Endothelial cell of umbilical vein (primary cell): Measurements from ENCODE around the gene WASF3. TPM values are rescaled to one million over a fixed set of nuclear protein-coding genes. Genes with fewer than 3 reads are reported as not detected.

Source experiments
- BruUV-seq: library from RNA; stranded (reverse); fragments of 400-500 nt; replicated peaks from 2 replicates; lab custom pipeline; 2021; lab: Mats Ljungman, UMichigan
- CTCF ChIA-PET: fragments of 300-600, 350-600 bp; sonication (Branson Sonifier 250); formaldehyde crosslinking; loops from one replicate; lab custom pipeline; 2021; ENCODE audit warnings: antibody characterized with exemption, inconsistent platforms; lab: Charles Lee
- POLR2A ChIA-PET: fragments of 300-600, 350-600 bp; sonication (Branson Sonifier 250); formaldehyde crosslinking; loops from one replicate; lab custom pipeline; 2021; ENCODE audit warnings: antibody characterized with exemption, inconsistent platforms; lab: Charles Lee
- DNase-seq: peaks from one replicate; pipeline ENCODE4 v3.0.0-alpha.2; 2011; ENCODE audit warnings: low read depth, low spot score
- FAIRE-seq: peaks from 2 replicates; lab custom pipeline; 2011; peaks lifted over from hg19 to GRCh38; lab: Jason Lieb, UNC
- H2AFZ ChIP-seq: 2 replicates; pipeline ENCODE4 v1.6.0; 2012; ENCODE audit warnings: low read depth, low read length, control low read depth, inconsistent platforms
- H3K27ac ChIP-seq: 2 replicates; pipeline ENCODE4 v1.5.1; 2011; ENCODE audit warnings: low read depth, mild to moderate bottlenecking, control low read depth, low read length, moderate library complexity; ENCODE audit not compliant: insufficient read depth
- H3K27me3 ChIP-seq, 2 experiments: 2 replicates each; pipeline versions ENCODE4 v1.6.0 to v1.6.1; 2011; ENCODE audit warnings: low read length in 2 of 2, mixed read lengths in 1 of 2; ENCODE audit not compliant: control insufficient read depth in 2 of 2, insufficient read depth in 2 of 2
- H3K36me3 ChIP-seq, 2 experiments: 2 replicates in 1 of 2; 3 replicates in 1 of 2; pipeline ENCODE4 v1.5.1; 2011; ENCODE audit warnings: low read length in 2 of 2, mild to moderate bottlenecking in 1 of 2, moderate library complexity in 1 of 2; ENCODE audit not compliant: control insufficient read depth in 2 of 2, insufficient read depth in 2 of 2; ENCODE audit errors: extremely low read depth in 1 of 2
- H3K4me1 ChIP-seq: 3 replicates; pipeline ENCODE4 v1.5.1; 2011; ENCODE audit warnings: mild to moderate bottlenecking, low read length; ENCODE audit not compliant: control insufficient read depth, insufficient read depth; ENCODE audit errors: extremely low read depth
- H3K4me2 ChIP-seq: 2 replicates; pipeline ENCODE4 v1.6.1; 2011; ENCODE audit warnings: low read length, control low read depth, mixed read lengths; ENCODE audit not compliant: insufficient read depth
- H3K4me3 ChIP-seq, 3 experiments: fragments of 200-600 bp in 1 of 3; sonication (generic), shearing (Covaris generic) in 1 of 3; replicated peaks in 1 of 3; 2 replicates each; pipeline ENCODE4 v1.5.1; 2011 to 2016; ENCODE audit warnings: control low read depth in 3 of 3, low read length in 3 of 3, mild to moderate bottlenecking in 2 of 3, inconsistent platforms in 1 of 3, low read depth in 1 of 3, moderate library complexity in 1 of 3; ENCODE audit not compliant: insufficient read depth in 1 of 3
- H3K79me2 ChIP-seq: 2 replicates; pipeline ENCODE4 v1.6.0; 2012; ENCODE audit warnings: low read length, inconsistent platforms; ENCODE audit not compliant: control insufficient read depth, insufficient read depth
- H3K9ac ChIP-seq: replicated peaks from 2 replicates; pipeline ENCODE3; 2011; ENCODE audit warnings: low read length, control low read depth; ENCODE audit not compliant: insufficient read depth; ENCODE audit errors: extremely low read depth
- H3K9me1 ChIP-seq: replicated peaks from 3 replicates; pipeline ENCODE4 v1.6.0; 2011; ENCODE audit warnings: mild to moderate bottlenecking, low read length; ENCODE audit not compliant: control insufficient read depth, insufficient read depth; ENCODE audit errors: extremely low read depth
- H3K9me3 ChIP-seq: replicated peaks from 2 replicates; pipeline ENCODE4 v1.5.1; 2012; ENCODE audit warnings: low read length, inconsistent platforms; ENCODE audit not compliant: control insufficient read depth, insufficient read depth
- H4K20me1 ChIP-seq: replicated peaks from 2 replicates; pipeline ENCODE3; 2011; ENCODE audit warnings: mild to moderate bottlenecking, low read length; ENCODE audit not compliant: control insufficient read depth, insufficient read depth; ENCODE audit errors: extremely low read depth
- CTCF ChIP-seq, 2 donors: IDR thresholded peaks; 1 replicate in 1 of 2; 2 replicates in 1 of 2; pipeline ENCODE4 v1.5.1; 2011; ENCODE audit warnings: low read length in 2 of 2, mild to moderate bottlenecking in 2 of 2, moderate library complexity in 2 of 2, control low read depth in 1 of 2, inconsistent platforms in 1 of 2, low read depth in 1 of 2; ENCODE audit not compliant: insufficient read depth in 1 of 2; ENCODE audit errors: extremely low read depth in 1 of 2
- EZH2 ChIP-seq: IDR thresholded peaks from 2 replicates; pipeline ENCODE4 v1.6.1; 2012; ENCODE audit warnings: borderline replicate concordance, low read depth, mild to moderate bottlenecking, moderate library complexity, low read length, inconsistent platforms; ENCODE audit not compliant: severe bottlenecking
- FOS ChIP-seq: IDR thresholded peaks from 2 replicates; pipeline ENCODE4 v1.6.1; 2011; ENCODE audit warnings: mild to moderate bottlenecking, low read length, moderate library complexity, borderline replicate concordance; ENCODE audit not compliant: insufficient read depth
- GATA2 ChIP-seq: IDR thresholded peaks from 2 replicates; pipeline ENCODE4 v1.7.0; 2011; ENCODE audit warnings: low read depth, mild to moderate bottlenecking, moderate library complexity, mixed read lengths, low read length; ENCODE audit not compliant: insufficient read length, insufficient read depth
- MAX ChIP-seq: IDR thresholded peaks from 2 replicates; pipeline ENCODE4 v1.6.1; 2011; ENCODE audit not compliant: insufficient read depth, insufficient read length
- MYC ChIP-seq: IDR thresholded peaks from one replicate; pipeline ENCODE4 v1.6.1; 2011; ENCODE audit warnings: mild to moderate bottlenecking, low read depth, low read length
- POLR2A ChIP-seq: IDR thresholded peaks from 2 replicates; pipeline ENCODE4 v1.6.1; 2012; ENCODE audit warnings: low read depth, mild to moderate bottlenecking, control low read depth, low read length
- POLR2AphosphoS5 ChIP-seq: IDR thresholded peaks from 2 replicates; pipeline ENCODE4 v1.6.1; 2012; ENCODE audit warnings: low read depth, mild to moderate bottlenecking, control low read depth, low read length, moderate library complexity; ENCODE audit not compliant: insufficient read depth
- dilution Hi-C: fragments of 300-500 bp; cut with MboI; formaldehyde crosslinking; loops from one replicate; pipeline ENCODE4 v1.15.0; 2019; ENCODE audit warnings: low sequenced_read_pairs; ENCODE audit not compliant: extremely low pct_ligation_motif_present
- intact Hi-C: fragments of 100-400 bp; cut with micrococcal nuclease; formaldehyde crosslinking; loops from one replicate; pipeline ENCODE4 v1.10.0; 2022
- polyA plus RNA-seq, 4 experiments: library from polyadenylated mRNA; depleted of rRNA in 3 of 4; stranded (reverse) in 3 of 4; unstranded in 1 of 4; fragments of >200 nt; gene quantifications; 2 replicates each; pipeline versions ENCODE4 v1.2.1 to v1.2.3, GENCODE V29; 2011 to 2012; ENCODE audit warnings: missing spikeins in 1 of 4
- total RNA-seq: library from RNA; stranded (reverse); gene quantifications from 2 replicates; pipeline ENCODE4 v1.2.3, GENCODE V29; 2021

Gene WASF3
- total and polyA plus RNA-seq, 2 donors (not counting 3 experiments of a cell fraction or from before 2014, with no cell fraction given) = 18.5 to 32.4 TPM

- H3K4me3 ChIP-seq = no peak overlapping the region
- ChIA-PET POLR2A (no interaction called here), CTCF (interaction anchor here (0.9 to 1.2 kb wide), 5 partner anchors 13 to 534 kb away, joined by 3 to 6 read pairs (median 4); no protein-coding TSS in a partner anchor)
- H3K79me2 ChIP-seq = no peaks in the 10 kb centered on the region
- H3K9me1 ChIP-seq = no peaks in the 10 kb centered on the region
- no peak overlapping the region for H3K4me2 ChIP-seq
- H4K20me1 ChIP-seq = no peaks in the 10 kb centered on the region
- H3K36me3 ChIP-seq = no peaks in the 10 kb centered on the region
- no peak overlapping the region for H2AFZ ChIP-seq
- no peak overlapping the region for H3K27ac ChIP-seq
- no peaks in the 10 kb centered on the region for H3K4me1 ChIP-seq
- peaks cover 0 to 7% of the 10 kb centered on the region in 2 experiments for H3K27me3 ChIP-seq
- dilution Hi-C loops = no loop called here
- no peak overlapping the region for H3K9ac ChIP-seq
- no peaks in the 10 kb centered on the region for H3K9me3 ChIP-seq
- BruUV-seq = no TSS peak
- DNase-seq (no peak), FAIRE-seq (no peak)
- intact Hi-C loops = no loop called here
- TF ChIP-seq EZH2 (no peak), MYC (no peak), GATA2 (no peak), POLR2AphosphoS5 (no peak), POLR2A (no peak), MAX (no peak), FOS (no peak), CTCF (IDR thresholded peaks at IDR 0.05; ENCODE audit: extremely low read depth in 1 of 2, insufficient read depth in 1 of 2, low read depth in 1 of 2, low read length in 2 of 2) (no peak)
Measured at GRCh38 chr13:26718872-26719271, 161.4 kb downstream of the WASF3 start.
